NCI-H226 (cell line): ENCODE data around the gene KRT5.
"Not testable (repeated sequence)": the region's sequence is repeated elsewhere in the genome, so short reads cannot be mapped to it uniquely, and the experiment has no call there.

Experiments used
- DNase-seq: peaks from one replicate; pipeline ENCODE4 v3.0.0-alpha.2; 2015

Gene KRT5

GRCh38 chr12:52493172-52493571 is 27.0 kb downstream of the KRT5 start, which contains the start of gene KRT6A:
TSS of gene KRT6A (minus strand) at chr12:52493257. CDS start at chr12:52493188, 69 bp downstream.
- no peak for DNase-seq

GRCh38 chr12:52492405-52492804 is 27.8 kb downstream of the KRT5 start:
- DNase-seq, result not testable (repeated sequence)

DNA sequence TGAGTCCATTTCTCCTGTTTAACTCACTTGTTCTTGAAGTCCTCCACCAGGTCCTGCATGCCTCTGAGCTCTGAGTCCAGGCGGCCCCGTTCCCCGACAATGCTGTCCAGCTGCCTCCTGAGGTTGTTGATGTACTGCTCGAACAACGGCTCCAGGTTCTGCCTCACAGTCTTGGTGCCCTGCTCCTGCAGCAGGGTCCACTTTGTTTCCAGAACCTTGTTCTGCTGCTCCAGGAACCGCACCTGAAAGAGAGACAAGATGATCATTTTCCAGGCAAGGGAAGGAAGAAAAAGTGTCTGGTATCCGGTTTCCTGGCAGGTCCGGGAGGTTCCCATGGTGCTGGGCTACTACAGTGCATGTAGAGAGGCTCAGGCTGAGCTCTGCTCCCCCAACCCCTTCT is 28.7 kb downstream of the KRT5 start:
- not testable (repeated sequence) for DNase-seq

DNA sequence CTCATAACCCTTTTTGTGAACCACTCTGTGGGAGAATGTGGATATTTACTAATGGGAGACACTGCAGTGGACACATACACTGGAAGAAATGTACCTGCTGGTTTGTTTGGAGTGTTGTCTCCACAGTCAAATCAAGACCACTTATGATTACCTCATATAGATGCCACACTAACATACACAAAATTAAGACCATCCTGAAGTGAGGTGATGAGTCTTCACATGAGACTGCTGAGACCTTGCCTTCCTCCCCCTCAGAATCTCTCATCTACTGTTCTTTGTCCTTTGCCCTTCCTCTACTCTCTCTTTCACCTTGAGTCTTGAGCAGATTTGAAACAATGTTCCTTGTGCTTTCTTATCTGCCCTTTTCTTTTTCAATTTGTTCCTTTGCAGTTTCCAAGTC is 31.5 kb downstream of the KRT5 start:
- no peak for DNase-seq

DNA sequence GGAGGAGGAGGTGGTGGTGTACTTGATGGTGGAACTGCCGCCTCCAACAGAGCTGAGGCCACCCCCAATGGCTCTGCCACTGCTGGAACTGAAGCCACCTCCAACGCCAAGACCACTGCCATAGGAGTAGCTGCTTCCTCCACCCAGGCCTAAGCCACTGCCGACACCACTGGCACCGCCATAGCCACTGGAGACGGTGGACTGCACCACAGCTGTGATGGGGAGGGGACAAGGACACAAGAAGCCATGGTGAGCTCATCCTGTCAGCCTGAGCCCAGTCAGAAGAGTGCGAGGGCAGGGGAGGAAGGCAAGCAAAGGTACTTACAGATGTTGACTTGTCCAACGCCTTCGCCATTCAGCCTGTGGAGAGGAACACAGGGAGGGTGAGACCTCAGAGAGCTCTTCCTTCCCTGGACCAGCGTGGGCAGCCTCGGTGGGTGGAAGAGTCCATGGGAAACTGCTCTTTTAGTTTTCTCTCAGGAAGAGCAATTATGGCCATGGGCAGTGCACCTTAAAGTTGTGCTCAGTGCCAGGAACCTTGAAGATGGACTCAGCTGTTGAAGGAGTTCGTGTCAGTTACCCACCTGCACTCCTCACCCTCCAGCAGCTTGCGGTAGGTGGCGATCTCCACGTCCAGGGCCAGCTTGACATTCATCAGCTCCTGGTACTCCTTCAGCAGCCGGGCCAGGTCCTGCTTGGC is 32.3 kb downstream of the KRT5 start:
- DNase-seq, result not testable (repeated sequence)

DNA sequence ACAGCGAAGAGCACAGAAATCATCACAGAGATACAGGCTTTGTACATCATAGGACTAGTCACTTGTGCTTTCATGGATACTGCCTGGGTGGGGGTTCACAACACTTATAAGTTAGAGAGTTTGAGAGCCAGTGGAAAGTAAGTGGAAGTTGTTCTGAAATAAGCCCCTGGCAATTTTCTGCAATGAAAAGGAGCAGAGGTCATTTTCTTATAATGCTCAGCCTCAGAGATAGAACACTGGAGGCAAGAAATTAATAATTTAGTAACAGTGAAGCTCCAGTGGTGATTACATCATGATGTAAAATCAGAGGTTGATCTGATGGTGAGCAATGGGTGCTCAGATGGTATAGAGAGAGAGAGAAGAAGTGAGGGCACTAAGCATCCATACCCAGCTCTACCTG is 33.0 kb downstream of the KRT5 start:
- DNase-seq, result no peak

- no peak for DNase-seq
Measured at GRCh38 chr12:52486166-52487105, 33.8 kb downstream of the KRT5 start.

DNA sequence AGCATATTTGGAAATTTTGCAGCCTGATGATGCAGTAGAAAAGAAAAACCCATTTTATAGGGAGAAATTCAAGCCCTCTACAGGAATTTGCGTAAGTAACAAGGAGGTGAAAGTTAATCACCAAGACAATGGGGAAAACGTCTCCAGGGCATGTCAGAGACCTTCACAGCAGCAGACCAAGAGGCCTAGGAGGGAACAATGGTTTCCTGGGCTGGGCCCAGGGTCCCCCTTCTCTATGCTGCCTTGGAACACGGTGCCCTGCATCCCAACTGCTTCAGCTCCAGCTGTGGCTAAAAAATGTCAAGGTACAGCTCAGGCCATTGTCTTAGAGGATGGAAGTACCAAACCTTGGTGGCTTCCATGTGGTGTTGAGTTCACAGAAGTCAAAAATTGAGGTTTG is 40.1 kb downstream of the KRT5 start:
- DNase-seq, result no peak

DNA sequence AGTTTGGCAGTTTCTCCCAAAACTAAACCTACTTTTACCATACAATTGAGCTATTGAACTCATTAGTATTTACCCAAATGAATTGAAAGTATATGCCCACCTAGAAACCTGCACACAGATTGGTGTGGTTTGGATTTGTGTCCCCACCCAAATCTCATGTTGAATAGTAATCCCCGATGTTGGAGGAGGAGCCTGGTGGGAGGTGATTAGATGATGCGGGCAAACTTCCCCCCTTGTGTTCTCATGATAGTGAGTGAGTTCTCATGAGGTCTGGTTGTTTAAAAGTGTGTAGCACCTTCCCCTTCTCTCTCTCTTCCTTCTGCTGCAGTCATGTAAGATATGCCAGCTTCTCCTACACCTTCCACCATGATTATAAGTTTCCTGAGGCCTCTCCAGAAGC is 42.5 kb downstream of the KRT5 start:
- no peak for DNase-seq

DNA sequence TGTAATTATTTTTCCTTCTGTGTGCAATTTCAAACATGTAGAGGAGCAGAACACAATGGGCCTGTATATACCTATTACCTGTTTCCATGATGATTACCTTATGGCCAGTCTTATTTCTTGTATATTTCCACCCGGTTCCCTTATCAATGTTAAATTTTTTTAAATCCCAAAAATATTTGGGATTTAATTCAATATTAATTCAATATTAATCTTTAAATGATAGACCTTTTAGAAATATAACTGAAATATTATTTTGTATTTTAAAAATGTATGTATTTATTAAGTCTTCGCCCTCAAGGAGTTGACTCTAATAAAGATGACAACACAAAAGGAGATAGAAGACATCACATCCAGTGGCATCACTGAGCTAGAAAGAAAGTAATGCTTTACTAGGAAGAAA is 46.0 kb downstream of the KRT5 start:
- DNase-seq, result no peak

GRCh38 chr12:52473768-52474167 is 46.4 kb downstream of the KRT5 start, which contains the start of gene KRT6C:
TSS of gene KRT6C (minus strand) at chr12:52473805. CDS start at chr12:52473737, 68 bp downstream.
- no peak for DNase-seq

- DNase-seq, result no peak
Measured at GRCh38 chr12:52469853-52470252, 50.3 kb downstream of the KRT5 start.

- DNase-seq, result no peak
Measured at GRCh38 chr12:52464897-52465296, 55.3 kb downstream of the KRT5 start.
